NCI-H82 (cell line): ENCODE results near the gene ADGRD1.
"Not testable (repeated sequence)": the region's sequence is repeated elsewhere in the genome, so short reads cannot be mapped to it uniquely, and the experiment has no call there.

Experiments used
- DNase-seq: peaks from one replicate; lab custom pipeline; 2025; lab: John Stamatoyannopoulos, UW

Gene ADGRD1

DNA sequence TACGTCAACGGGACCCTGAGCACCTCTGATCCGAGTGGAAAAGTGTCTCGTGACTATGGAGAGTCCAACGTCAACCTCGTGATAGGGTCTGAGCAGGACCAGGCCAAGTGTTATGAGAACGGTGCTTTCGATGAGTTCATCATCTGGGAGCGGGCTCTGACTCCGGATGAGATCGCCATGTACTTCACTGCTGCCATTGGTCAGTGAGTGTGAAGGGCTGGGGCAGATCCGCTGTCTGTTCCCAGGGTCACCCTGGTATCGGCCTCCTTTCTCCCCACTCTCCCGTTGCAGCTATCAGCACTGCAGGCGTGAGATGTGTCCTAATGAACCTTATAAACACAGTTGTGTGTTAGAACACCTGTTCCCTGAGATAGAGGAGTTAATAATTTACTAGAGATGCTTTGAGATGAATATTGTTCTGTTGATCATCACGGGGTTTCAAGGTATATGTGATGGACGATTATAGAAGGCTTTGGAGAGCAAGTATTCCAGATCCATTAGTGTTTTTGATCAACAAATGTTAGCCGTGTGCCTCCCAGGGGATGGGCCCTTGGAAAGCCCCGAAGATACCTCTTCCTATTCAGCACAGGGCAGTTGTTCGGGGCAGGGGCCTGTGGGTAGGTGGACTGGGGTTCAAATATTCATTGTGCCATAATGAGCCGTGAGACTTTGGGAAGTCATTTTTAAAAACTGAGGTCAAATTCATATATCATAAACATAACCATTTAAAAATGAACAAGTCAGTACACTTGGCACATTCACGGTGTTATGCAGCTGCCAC lies 33.6 kb downstream of the ADGRD1 start:
- no peak for DNase-seq

DNA sequence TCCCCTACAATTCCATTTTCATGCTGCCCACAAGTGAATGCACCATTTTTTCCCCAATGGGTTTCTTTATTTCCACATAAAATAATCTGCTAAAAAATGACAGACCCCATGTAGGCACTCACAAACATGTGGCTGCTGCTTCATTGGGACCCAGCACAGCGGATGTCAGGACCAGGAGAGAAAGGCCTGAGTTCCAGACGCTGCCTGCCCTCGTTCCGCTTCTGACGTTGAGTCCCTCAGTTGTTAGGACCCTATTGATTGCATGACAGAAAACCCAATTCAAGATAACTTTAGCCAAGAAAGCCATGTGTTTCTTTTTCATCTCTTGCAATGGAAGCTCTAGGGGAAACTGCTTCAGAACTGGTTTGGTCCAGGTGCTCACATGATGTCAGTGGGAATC lies 34.6 kb downstream of the ADGRD1 start:
- no peak for DNase-seq

DNA sequence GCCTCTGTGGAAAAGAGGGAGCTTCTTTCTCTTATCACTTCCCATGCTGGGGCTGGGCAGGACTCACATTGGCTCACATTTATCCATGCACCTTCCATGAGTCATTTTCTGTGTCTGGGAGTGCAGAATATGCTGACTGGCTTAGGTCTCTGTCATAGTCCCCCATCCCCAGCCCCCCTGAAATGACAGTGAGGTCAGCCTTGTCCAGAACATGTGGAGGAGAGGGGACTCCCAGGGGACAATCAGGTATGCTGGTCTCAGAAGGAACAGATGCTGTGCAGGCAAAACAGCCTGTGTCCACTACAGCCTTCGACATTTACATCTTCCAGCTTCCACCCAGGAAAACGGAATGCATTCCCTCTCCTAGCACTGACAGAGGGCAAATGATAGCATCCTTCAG lies 35.0 kb downstream of the ADGRD1 start:
- no peak for DNase-seq

DNA sequence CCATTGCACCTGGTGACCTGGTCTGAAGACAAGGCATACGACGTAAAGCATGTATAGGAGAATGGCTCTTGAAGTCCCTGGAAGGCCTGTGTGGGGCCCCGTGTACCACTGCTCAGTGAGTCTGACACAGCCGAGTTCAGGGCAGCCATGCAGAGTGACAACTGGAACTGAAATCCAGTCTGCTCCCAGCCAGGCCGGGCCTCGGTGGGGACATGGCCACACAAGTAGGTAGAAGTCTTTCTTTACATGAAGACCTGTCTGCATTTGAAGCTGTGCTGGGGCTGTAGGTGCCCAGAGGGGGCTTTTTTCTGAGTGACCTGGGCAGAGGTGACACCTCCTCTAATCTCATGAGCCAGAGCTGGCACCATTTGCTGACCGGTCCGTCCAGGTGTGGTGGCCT lies 35.7 kb downstream of the ADGRD1 start:
- no peak for DNase-seq

DNA sequence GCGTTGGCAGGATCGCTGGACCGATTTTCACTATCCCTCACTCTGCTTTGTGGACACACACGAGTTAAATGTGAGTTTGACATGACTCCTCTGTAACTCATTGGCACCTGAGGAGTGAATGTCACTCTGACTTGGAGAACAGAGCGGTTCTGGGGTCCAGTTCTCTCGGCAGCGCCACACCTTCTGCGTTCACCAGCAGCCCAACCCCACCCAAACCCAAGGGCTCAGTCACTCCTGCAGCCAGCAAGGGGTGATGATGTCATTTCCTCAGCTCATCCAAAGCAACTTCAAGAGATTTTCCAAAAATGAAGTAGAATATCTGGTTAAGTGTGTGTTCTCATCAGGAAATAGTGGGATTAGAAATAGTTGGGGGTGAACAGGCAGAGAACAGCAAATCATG lies 36.3 kb downstream of the ADGRD1 start:
- DNase-seq, result no peak

DNA sequence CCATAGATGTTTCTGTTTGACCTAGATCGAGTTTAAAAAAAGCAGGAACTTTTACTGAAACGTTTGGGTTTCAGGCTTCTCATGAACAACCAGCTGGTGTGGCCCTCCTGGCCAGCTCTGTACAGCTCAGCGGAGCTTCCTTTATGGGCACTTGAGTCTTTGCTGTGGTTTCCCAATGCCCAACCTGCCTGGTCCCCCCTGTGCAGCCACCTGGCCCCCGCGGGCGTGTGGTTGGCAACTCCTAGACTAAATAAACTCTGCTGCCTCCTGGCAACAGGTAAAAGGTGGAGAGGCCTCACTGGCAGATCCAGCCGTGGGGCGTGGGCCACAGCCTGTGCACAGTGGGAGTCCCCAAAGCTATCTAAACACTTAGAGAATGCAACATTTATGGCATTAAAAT lies 38.7 kb downstream of the ADGRD1 start:
- no peak for DNase-seq

DNA sequence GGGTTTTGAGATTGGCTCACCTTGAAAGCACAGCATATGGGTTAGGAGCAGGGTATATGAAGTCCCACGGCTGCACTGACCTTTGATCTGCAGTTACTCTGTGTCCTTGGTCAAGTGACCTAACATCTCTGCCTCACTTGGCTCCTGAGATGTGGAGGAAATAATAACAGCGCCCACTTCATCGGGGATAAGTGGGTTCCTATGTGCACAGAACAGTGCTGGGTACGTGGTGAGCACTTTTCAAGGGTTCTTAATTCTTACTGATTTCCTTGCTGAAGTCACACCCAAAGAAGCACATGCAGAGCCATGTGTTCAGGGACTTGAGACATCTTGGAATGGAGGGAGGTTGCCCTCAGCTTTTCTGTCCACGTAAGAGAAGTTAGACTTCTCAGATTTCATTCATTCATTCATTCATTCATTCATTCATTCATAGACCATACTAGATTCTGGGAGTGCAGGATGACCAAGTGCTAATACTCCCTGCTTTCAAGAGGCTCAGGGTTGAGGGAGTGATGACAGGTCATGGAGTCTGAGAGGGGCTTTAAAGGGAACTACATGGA lies 39.4 kb downstream of the ADGRD1 start:
- DNase-seq, result no peak

DNA sequence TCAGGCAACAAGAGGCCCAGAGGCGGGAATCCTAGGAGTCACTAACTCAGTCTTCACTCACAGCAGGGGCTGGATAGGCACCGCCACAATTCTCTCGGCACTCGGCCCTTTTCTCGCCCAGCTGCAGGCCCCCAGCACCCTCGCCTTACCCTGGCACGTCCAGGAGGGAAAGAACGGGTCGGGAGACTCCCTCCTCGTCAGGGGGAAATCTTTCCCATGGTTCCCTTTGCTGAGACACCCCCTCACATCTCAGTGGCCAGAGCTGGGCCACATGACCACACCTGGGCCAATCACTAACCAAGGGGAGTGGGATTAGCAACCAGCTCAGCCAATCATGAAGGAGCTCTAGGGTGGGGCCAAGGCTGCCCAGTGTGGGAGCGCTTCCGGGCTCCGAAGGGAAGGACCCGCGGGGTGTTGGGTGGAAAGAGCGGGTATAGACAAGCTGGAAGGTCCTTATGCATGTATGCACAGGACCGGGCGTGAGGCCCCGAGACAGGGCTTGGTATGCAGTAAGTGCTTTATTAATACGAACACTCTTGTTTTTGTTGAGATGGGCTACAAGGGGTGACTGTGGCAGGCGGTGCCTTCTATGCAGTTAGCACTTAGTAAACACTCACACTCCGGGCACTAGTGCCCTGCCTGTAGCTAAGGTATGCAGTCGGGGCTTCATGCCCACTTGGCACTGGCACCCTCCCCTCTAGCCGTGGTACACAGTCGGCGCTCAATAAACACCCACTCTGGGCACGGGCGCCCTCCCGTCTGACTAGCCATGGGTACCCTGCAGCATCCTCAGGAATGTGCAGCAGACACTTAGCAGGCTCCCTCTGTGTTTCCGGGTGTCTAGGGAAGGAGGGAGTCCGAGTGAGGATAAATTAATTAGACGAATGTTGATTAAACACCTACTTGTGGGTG lies 40.3 kb downstream of the ADGRD1 start:
- no peak for DNase-seq

DNA sequence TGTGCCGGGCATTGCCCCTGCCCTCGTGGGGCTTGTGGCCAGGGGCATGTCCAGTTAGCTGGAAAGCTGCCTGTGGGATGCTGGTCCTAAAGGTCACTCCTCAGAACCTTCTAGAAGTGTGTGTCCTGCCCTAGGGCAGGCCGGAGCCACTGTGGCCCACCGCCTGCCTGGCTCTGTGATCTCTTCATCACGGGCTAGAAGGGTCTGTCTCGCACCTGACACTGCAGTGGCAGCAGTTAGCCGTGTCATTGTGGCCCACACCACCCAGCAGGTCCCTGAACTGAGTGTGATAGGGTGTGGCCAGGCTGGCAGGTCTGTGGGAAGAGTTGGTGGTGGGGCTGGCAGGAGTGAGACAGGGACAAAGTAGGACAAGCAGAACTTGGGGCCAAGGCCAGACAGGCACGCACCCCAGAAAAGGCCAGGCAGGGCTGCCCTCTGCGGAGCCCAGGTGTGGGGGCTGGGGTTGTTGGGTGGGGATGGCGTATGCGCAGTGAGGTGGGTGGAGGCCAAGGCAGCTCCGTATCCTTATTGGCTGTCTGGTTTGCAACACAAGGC lies 41.2 kb downstream of the ADGRD1 start:
- no peak for DNase-seq

DNA sequence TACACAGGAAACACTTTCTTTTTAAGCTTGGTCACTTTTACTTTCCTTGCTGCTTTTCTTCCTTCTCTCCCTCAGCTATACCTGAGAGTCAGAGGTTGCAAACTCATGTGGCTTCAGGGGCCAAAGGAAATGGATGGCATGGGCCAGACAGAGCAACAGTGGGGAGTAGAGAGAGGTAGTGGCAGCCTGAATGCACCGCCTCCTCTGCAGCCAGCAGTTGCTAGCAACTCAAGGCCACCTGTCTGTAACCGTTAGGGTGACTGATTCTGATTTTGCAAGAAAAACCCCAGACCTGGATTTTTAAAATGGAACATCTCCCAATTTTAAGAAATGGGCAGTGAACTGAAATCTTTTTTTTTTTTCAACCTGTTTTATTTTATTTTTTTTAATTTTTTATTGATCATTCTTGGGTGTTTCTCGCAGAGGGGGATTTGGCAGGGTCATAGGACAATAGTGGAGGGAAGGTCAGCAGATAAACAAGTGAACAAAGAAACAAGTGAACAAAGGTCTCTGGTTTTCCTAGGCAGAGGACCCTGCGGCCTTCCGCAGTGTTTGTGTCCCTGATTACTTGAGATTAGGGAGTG lies 41.8 kb downstream of the ADGRD1 start:
- DNase-seq, result not testable (repeated sequence)

DNA sequence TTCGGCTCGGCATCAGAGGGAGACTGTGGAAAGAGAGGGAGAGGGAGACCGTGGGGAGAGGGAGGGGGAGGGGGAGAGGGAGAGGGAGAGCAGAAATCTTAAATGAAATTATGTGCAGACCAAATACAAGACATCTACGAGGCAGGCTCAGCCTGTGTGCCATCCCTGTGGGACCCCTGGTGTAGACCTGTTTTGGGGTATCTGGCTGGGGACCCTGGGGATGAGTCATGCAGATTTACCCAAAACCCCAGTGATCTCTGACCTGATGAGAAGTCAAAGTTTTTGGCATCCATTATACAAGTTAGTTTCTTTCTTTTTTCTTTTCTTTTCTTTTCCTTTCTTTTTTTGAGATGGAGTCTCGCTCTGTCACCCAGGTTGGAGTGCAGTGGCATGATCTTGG lies 44.4 kb downstream of the ADGRD1 start:
- no peak for DNase-seq

DNA sequence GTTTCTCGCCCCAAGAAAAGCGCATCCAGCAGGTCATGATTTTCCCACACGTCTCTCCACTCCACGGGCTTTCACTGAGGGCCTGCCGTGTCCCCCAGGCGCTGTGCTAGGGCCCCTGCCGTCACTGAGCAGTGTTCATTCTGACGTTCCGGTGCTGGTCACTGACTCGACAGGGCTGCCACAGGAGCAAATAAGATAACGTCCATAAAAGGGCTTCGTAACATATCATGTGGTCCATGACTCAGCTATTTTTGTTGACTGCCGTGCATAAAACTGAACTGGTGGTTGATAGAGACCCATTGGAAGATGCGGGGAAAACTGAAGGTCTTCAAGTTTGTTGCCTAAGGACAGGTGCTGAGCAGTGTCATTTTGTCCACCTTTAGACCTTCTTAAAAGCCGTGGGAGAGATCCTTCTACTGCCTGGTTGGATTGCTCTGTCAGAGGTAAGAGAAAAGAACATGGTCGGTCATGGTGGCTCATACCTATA lies 46.3 kb downstream of the ADGRD1 start:
- DNase-seq, result no peak

DNA sequence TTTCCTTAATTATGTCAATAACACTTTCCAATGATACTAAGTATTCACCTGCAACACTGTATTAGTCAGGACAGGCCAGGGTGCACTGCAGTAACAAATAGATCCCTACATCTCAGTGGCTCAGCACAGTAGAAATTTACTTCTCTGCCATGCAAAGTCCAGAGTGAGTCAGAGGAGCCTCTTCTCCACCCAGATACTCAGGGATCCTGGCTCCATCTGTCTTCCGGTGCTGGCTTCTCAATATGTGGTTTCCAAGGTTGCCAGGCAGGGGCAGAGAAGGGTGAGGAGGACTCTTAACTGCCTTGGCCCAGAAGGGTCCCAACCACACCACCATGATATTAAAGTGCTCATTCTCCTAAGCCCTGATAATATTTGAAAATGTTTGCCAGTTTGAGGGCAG lies 47.8 kb downstream of the ADGRD1 start:
- peak; percentile 15 for DNase-seq

DNA sequence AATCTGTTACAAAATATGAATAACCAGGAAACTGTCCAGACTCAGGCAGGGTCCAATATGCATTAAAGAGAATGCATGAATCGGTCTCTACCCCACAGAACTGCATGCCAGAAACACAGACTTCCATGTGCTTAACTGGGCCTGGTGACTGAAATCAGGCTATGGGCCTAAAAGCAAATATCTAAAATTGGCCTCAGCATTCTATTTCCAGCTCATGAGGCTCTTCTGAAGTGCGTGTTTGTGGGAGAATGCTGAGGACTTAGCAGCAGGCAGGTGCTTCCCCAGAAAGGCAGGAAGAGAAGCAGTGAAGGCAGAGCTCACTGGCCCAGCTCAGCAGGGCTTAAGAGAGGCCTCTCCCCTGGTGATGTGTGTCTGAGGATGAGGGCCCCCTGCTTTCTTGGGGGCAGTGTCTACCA lies 48.5 kb downstream of the ADGRD1 start:
- no peak for DNase-seq

DNA sequence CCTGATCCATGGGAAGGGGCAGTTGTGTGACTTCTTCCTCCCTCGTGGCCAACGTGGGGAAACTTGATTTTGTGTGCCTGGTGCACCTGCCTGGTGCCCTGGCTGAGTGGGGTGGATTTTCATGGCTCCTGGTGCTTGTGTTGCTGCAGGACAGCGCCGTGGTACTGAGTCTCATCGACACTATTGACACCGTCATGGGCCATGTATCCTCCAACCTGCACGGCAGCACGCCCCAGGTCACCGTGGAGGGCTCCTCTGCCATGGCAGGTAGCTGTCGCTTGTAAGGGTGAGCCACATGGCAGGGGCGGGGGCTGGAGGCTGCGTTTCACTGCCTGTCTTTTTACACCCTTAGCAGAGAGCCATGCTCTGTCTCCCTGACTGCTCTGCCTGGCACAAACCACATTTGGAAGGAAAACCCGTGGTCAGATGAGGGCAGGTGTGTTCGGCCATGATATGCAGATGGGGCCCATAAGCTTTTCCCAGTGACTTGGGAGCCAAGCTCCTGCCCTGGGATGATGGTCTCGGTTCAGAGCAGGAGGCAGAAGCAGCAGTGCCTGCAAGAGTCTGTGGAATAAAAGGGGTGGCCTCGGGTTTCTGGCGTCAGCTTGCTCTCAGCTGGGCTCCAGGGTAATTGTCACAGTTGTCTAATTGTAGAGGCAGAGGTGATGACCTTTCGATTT lies 49.5 kb downstream of the ADGRD1 start:
- DNase-seq, result no peak

DNA sequence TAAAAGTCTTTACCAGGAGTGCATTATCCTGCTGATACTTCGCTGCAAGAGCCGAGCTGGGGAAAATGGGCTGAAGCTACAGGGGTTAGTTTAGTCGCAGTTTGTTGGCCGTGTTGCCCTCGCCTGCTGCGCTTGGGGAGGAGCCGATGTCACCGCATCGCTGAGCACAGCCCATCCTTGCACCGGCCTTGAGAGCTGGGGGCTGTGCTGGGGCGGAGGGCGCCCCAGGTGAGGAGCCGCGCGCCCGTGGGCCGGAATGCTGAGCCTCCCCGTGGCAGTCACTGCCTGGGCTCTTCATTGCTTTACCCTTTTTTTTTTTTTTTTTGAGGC lies 50.0 kb downstream of the ADGRD1 start:
- DNase-seq, result no peak

DNA sequence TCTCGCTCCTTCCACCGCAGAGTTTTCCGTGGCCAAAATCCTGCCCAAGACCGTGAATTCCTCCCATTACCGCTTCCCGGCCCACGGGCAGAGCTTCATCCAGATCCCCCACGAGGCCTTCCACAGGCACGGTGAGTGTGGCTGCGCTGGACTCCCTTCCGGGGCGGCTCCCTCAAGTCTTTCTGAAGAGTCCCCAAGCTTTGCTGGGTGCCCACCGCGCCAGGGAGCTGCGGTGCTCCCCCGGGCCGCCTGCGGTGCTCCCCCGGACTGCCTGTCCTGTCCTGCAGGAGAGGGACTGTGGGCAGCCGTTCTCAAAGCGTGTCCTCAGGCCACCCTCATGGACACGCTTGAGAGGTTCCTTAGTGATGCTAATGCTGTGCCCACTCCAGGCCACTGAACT lies 50.5 kb downstream of the ADGRD1 start:
- DNase-seq, result no peak

DNA sequence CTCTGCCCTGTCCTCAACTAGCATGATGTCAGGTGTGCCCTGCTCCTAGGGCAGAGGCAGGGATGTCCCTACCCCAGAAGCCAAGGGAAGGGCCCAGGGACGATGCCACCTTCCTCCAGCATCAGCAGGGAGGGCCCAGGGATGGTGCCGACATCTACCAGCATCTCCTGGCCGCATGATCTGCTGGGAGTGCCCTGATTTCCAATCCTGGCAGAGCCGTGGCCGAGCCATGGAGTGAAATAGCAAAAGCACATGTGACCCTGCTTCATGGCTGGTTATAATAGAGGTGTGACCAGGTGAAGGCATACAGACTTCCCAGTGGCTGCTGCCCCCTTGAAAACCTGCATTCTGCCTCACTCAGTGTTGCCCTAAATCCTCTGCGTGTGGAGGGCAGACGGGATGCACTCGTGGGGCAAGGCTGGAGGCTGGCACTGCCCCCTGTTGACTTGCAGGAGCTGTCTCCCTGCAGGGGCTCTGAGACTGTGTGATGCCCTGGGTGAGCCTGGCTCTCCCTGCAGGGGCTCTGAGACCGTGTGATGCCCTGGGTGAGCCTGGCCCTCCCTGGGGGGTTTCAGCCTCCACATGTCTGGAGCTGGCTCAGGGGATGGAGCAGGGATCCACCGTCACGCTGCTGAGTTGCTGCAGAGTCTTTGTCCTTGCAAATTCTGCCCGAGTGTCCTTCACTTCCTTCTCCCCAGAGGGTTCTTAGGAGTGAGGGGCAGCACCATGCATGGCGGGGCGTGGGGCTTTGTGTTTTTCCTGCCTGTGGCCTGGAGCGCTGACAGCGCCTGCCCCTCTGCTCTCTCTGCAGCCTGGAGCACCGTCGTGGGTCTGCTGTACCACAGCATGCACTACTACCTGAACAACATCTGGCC lies 51.7 kb downstream of the ADGRD1 start:
- DNase-seq, result no peak

DNA sequence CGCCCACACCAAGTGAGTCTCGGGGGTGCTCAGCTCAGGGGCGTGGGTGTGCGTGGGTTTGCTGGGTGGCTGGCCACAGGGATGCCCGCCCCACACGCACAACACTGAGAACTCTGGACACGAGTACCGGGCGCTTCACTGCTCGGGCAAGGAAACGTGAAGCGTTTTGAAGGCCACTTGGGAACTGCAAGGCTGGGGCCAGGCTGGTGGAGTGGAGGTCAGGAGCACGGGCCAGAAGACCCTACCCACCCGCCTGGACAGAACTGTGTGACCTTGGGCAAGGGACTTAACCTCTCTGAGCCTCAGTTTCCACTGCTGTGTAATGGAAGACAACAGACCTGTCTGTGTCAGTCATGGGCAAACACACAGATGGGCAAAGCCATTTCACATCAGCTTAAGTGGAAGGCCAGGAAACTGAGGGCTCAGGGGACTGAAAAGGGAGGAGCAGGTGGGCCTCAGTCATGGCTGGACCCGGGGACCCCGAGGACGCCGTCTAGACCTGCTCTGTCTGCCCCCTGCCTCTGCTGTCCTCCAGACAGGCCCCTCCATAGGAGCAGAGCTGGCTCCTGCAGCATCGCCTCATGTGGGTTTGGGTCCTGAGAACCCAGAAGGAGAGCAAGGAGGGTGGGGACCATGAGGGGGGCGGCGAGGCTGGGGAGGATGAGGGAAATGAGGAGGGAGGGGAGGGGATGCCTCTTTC lies 52.5 kb downstream of the ADGRD1 start:
- DNase-seq, result no peak
